Duodenal mucosa (tissue), 2 donors: Measurements from ENCODE around the gene OVCH2.

Source experiments
- H3K27ac ChIP-seq: one replicate; pipeline ENCODE4 v1.7.0; 2013; ENCODE audit warnings: low read depth, low read length
- H3K27me3 ChIP-seq, 2 donors: one replicate each; pipeline ENCODE4 v1.7.0; 2013; ENCODE audit warnings: low read length in 2 of 2, control low read depth in 1 of 2; ENCODE audit not compliant: insufficient read depth in 2 of 2, control insufficient read depth in 1 of 2
- H3K36me3 ChIP-seq, 2 donors: one replicate each; pipeline ENCODE4 v1.7.0; 2013; ENCODE audit warnings: low read length in 2 of 2, control low read depth in 1 of 2; ENCODE audit not compliant: insufficient read depth in 2 of 2, control insufficient read depth in 1 of 2
- H3K4me1 ChIP-seq, 2 donors: one replicate each; pipeline ENCODE4 v1.7.0; 2013; ENCODE audit warnings: low read length in 2 of 2, control low read depth in 1 of 2; ENCODE audit not compliant: insufficient read depth in 2 of 2, control insufficient read depth in 1 of 2
- H3K4me3 ChIP-seq, 2 donors: one replicate each; pipeline ENCODE4 v1.7.0; 2013; ENCODE audit warnings: low read length in 2 of 2, low read depth in 1 of 2
- H3K9ac ChIP-seq, 2 donors: one replicate each; pipeline ENCODE4 v1.7.0; 2013; ENCODE audit warnings: low read length in 2 of 2, low read depth in 1 of 2
- H3K9me3 ChIP-seq, 2 donors: one replicate each; pipeline ENCODE4 v1.7.0; 2013; ENCODE audit warnings: low read length in 2 of 2, control low read depth in 1 of 2; ENCODE audit not compliant: control insufficient read depth in 1 of 2

The OVCH2 gene

GRCh38 chr11:7643314-7643713, 63.0 kb downstream of the OVCH2 start:
- Histone ChIP-seq H3K36me3 (peaks cover 36 to 66% of the 10 kb centered on the region in 2 donors), H3K4me3 (no peak overlapping the region), H3K27ac (no peak overlapping the region), H3K9me3 (no peaks in the 10 kb centered on the region), H3K4me1 (peaks cover 17 to 37% of the 10 kb centered on the region in 2 donors), H3K9ac (no peak overlapping the region), H3K27me3 (no peaks in the 10 kb centered on the region)

GRCh38 chr11:7642747-7643146, 63.5 kb downstream of the OVCH2 start:
- H3K27me3 ChIP-seq: no peaks in the 10 kb centered on the region
- H3K4me3 ChIP-seq: no peak overlapping the region
- H3K9ac ChIP-seq: no peak overlapping the region
- peaks cover 36 to 68% of the 10 kb centered on the region in 2 donors for H3K36me3 ChIP-seq
- H3K27ac ChIP-seq: no peak overlapping the region
- peaks cover 12 to 38% of the 10 kb centered on the region in 2 donors for H3K4me1 ChIP-seq
- H3K9me3 ChIP-seq: no peaks in the 10 kb centered on the region

GRCh38 chr11:7640816-7641215, 65.5 kb downstream of the OVCH2 start:
- Histone ChIP-seq H3K9me3 (no peaks in the 10 kb centered on the region), H3K4me1 (peaks cover 9 to 31% of the 10 kb centered on the region in 2 donors), H3K27me3 (no peaks in the 10 kb centered on the region), H3K9ac (no peak overlapping the region), H3K36me3 (peaks cover 45 to 82% of the 10 kb centered on the region in 2 donors), H3K4me3 (no peak overlapping the region), H3K27ac (no peak overlapping the region)

GRCh38 chr11:7639643-7640025, 66.6 kb downstream of the OVCH2 start:
- H3K4me3 ChIP-seq: no peak overlapping the region
- H3K9ac ChIP-seq: no peak overlapping the region
- no peaks in the 10 kb centered on the region for H3K9me3 ChIP-seq
- H3K36me3 ChIP-seq: peaks cover 49 to 87% of the 10 kb centered on the region in 2 donors
- peaks cover 9 to 31% of the 10 kb centered on the region in 2 donors for H3K4me1 ChIP-seq
- H3K27ac ChIP-seq: no peak overlapping the region
- H3K27me3 ChIP-seq: no peaks in the 10 kb centered on the region
